Measurements from ENCODE around the gene PPP2R3C. TPM values are rescaled to one million over a fixed set of nuclear protein-coding genes. Genes with fewer than 3 reads are reported as not detected.

PPP2R3C gene
- total RNA-seq, 1 experiment from 2014 or later, result 13.3 TPM

GRCh38 chr14:35116242-35116641 is 5.5 kb downstream of the PPP2R3C start:
- no TSS peak for BruUV-seq (replicated peaks)
- ChIA-PET CTCF (no interaction called here), POLR2A (ENCODE audit: unreplicated experiment) (no interaction called here)
- 0 out of 2 replicates have a peak, but pooled peaks cover 5% of the 10 kb centered on the region for H3K79me2 ChIP-seq (ENCODE audit: low read depth)
- H3K27me3 ChIP-seq (ENCODE audit: insufficient read depth, low read depth), result no peaks in the 10 kb centered on the region
- no peak overlapping the region for H3K4me3 ChIP-seq
- no peak overlapping the region for H3K4me2 ChIP-seq
- no peak overlapping the region for H3K27ac ChIP-seq
- no peak for DNase-seq
- 0 out of 2 replicates have a peak, but pooled peaks cover 3% of the 10 kb centered on the region for H3K9me3 ChIP-seq (ENCODE audit: insufficient read depth, low read depth)
- no peak overlapping the region for H2AFZ ChIP-seq
- intact Hi-C loops (cut with micrococcal nuclease; ENCODE audit: unreplicated experiment), result no loop called here
- no peaks in the 10 kb centered on the region for H3K4me1 ChIP-seq (replicated peaks; ENCODE audit: insufficient read depth)
- TF ChIP-seq CTCF (conservative IDR thresholded peaks at IDR 0.05), result no peak
- TF ChIP-seq EZH2 (IDR thresholded peaks at IDR 0.05; ENCODE audit: low read depth), result no peak
- H3K36me3 ChIP-seq (ENCODE audit: low read depth), result no peaks in the 10 kb centered on the region; the same call in 1 of the 2 replicates
- peaks cover 5% of the 10 kb centered on the region; the same call in 1 of the 2 replicates for H3F3A ChIP-seq (ENCODE audit: insufficient read depth, low read depth)
- no peaks in the 10 kb centered on the region for H3K9me2 ChIP-seq (ENCODE audit: insufficient read depth)
- H4K20me1 ChIP-seq (ENCODE audit: insufficient read depth), result no peaks in the 10 kb centered on the region

GRCh38 chr14:35114036-35114435 is 7.8 kb downstream of the PPP2R3C start:
- CTCF ChIA-PET, result no interaction called here
- no TSS peak for BruUV-seq (replicated peaks)

DNA sequence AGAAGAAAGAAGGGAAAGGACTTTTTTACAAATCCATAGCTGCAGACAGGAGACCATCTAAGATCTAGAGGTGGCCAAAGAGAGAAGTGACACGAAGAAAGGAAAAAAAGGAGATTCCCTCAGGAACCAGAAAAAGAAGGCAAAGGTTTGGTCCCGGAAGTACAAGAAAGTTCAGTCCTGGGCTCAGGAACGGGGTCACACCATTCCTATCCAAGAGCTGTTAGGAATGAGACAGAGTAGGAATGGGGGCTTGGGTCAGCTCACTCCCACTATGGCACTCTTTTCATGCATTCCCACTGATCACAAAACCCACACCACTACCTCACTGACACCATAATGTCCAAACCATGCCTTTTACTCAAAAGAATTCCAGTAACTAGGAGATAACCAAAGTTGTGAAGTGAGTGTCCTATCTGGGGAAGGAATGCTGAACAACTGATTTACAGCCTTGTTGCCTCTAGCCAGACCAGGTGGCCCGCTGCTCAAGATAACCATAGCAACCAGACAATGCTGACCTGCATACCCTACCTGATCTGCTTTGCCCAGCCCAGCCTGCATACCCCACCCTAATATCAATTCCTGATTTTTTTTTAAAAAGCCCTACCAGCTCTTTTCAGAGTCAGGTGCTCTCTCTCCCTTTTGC is 8.4 kb downstream of the PPP2R3C start:
- BruUV-seq (replicated peaks), result no TSS peak
- H3K4me2 ChIP-seq, result no peak overlapping the region
- intact Hi-C loops (cut with micrococcal nuclease; ENCODE audit: unreplicated experiment), result no loop called here
- ChIA-PET POLR2A (ENCODE audit: unreplicated experiment) (no interaction called here), CTCF (no interaction called here)
- H3K36me3 ChIP-seq (ENCODE audit: low read depth), result no peaks in the 10 kb centered on the region; the same call in 1 of the 2 replicates
- no peaks in the 10 kb centered on the region for H3K27me3 ChIP-seq (ENCODE audit: insufficient read depth, low read depth)
- no peak overlapping the region for H2AFZ ChIP-seq
- no peaks in the 10 kb centered on the region for H3F3A ChIP-seq (ENCODE audit: insufficient read depth, low read depth)
- TF ChIP-seq CTCF (conservative IDR thresholded peaks at IDR 0.05) (no peak), EZH2 (IDR thresholded peaks at IDR 0.05; ENCODE audit: low read depth) (no peak)
- H3K9me2 ChIP-seq (ENCODE audit: insufficient read depth), result no peaks in the 10 kb centered on the region
- H3K9me3 ChIP-seq (ENCODE audit: insufficient read depth, low read depth), result 0 out of 2 replicates have a peak, but pooled peaks cover 3% of the 10 kb centered on the region
- H3K79me2 ChIP-seq (ENCODE audit: low read depth), result no peaks in the 10 kb centered on the region
- no peak overlapping the region for H3K4me3 ChIP-seq
- DNase-seq, result no peak
- H3K4me1 ChIP-seq (replicated peaks; ENCODE audit: insufficient read depth), result no peaks in the 10 kb centered on the region
- H4K20me1 ChIP-seq (ENCODE audit: insufficient read depth), result no peaks in the 10 kb centered on the region
- H3K27ac ChIP-seq, result no peak overlapping the region

More at GRCh38 chr14:35114036-35114435, 7.8 kb downstream of the PPP2R3C start:
- H3K9me2 ChIP-seq (ENCODE audit: insufficient read depth), result no peaks in the 10 kb centered on the region
- no peaks in the 10 kb centered on the region for H4K20me1 ChIP-seq (ENCODE audit: insufficient read depth)
- no peaks in the 10 kb centered on the region for H3K4me1 ChIP-seq (replicated peaks; ENCODE audit: insufficient read depth)
- no peak for TF ChIP-seq CTCF (conservative IDR thresholded peaks at IDR 0.05)
- TF ChIP-seq EZH2 (IDR thresholded peaks at IDR 0.05; ENCODE audit: low read depth), result no peak
- no peaks in the 10 kb centered on the region for H3F3A ChIP-seq (ENCODE audit: insufficient read depth, low read depth)
- H3K27ac ChIP-seq, result no peak overlapping the region
- H2AFZ ChIP-seq, result no peak overlapping the region
- 0 out of 2 replicates have a peak, but pooled peaks cover 3% of the 10 kb centered on the region for H3K9me3 ChIP-seq (ENCODE audit: insufficient read depth, low read depth)
- H3K27me3 ChIP-seq (ENCODE audit: insufficient read depth, low read depth), result no peaks in the 10 kb centered on the region
- H3K79me2 ChIP-seq (ENCODE audit: low read depth), result no peaks in the 10 kb centered on the region
- H3K36me3 ChIP-seq (ENCODE audit: low read depth), result no peaks in the 10 kb centered on the region; the same call in 1 of the 2 replicates
- no peak overlapping the region for H3K4me3 ChIP-seq
- POLR2A ChIA-PET (ENCODE audit: unreplicated experiment), result no interaction called here
- DNase-seq, result no peak
- intact Hi-C loops (cut with micrococcal nuclease; ENCODE audit: unreplicated experiment), result no loop called here
- no peak overlapping the region for H3K4me2 ChIP-seq

All from PC-9 (cell line).